Measurements from ENCODE around the gene TACC3. TPM values are rescaled to one million over a fixed set of nuclear protein-coding genes. Genes with fewer than 3 reads are reported as not detected.

The TACC3 gene
- total RNA-seq, 1 donor from 2014 or later, result 42.2 TPM

GRCh38 chr4:1741208-1741607, 19.9 kb downstream of the TACC3 start:
- Mint-ChIP-seq H3K9me3 (ENCODE audit: unreplicated experiment) (peaks cover 7% of the 10 kb centered on the region), H3K36me3 (ENCODE audit: low read depth, unreplicated experiment) (peaks cover 45% of the 10 kb centered on the region), H3K27me3 (ENCODE audit: unreplicated experiment) (peaks cover 10% of the 10 kb centered on the region)

GRCh38 chr4:1743551-1743950, 22.2 kb downstream of the TACC3 start:
- Mint-ChIP-seq H3K4me1 (ENCODE audit: unreplicated experiment) (no peaks in the 10 kb centered on the region), H3K4me3 (ENCODE audit: unreplicated experiment) (no peak overlapping the region), H3K36me3 (ENCODE audit: low read depth, unreplicated experiment) (peaks cover 24% of the 10 kb centered on the region), H3K27ac (ENCODE audit: unreplicated experiment) (no peak overlapping the region), H3K27me3 (ENCODE audit: unreplicated experiment) (peaks cover 10% of the 10 kb centered on the region), H3K9me3 (ENCODE audit: unreplicated experiment) (peaks cover 5% of the 10 kb centered on the region)
- DNase-seq (ENCODE audit: low spot score), result no peak
- no peak for TF ChIP-seq CTCF (IDR thresholded peaks at IDR 0.05; ENCODE audit: unreplicated experiment)

More at GRCh38 chr4:1741208-1741607, 19.9 kb downstream of the TACC3 start:
- TF ChIP-seq CTCF (IDR thresholded peaks at IDR 0.05; ENCODE audit: unreplicated experiment), result no peak
- no peak for DNase-seq (ENCODE audit: low spot score)
- Mint-ChIP-seq H3K4me3 (ENCODE audit: unreplicated experiment) (no peak overlapping the region), H3K27ac (ENCODE audit: unreplicated experiment) (no peak overlapping the region), H3K4me1 (ENCODE audit: unreplicated experiment) (no peaks in the 10 kb centered on the region)

- no peak for DNase-seq (ENCODE audit: low spot score)
- H3K4me3 Mint-ChIP-seq (ENCODE audit: unreplicated experiment), result no peak overlapping the region
- no peak overlapping the region for H3K27ac Mint-ChIP-seq (ENCODE audit: unreplicated experiment)
- H3K9me3 Mint-ChIP-seq (ENCODE audit: unreplicated experiment), result peaks cover under 1% of the 10 kb centered on the region
- peaks cover 6% of the 10 kb centered on the region for H3K27me3 Mint-ChIP-seq (ENCODE audit: unreplicated experiment)
- peaks cover 20% of the 10 kb centered on the region for H3K36me3 Mint-ChIP-seq (ENCODE audit: low read depth, unreplicated experiment)
- no peaks in the 10 kb centered on the region for H3K4me1 Mint-ChIP-seq (ENCODE audit: unreplicated experiment)
- TF ChIP-seq CTCF (IDR thresholded peaks at IDR 0.05; ENCODE audit: unreplicated experiment), result no peak
Measured at GRCh38 chr4:1743975-1744374, 22.7 kb downstream of the TACC3 start.

- Mint-ChIP-seq H3K4me3 (ENCODE audit: unreplicated experiment) (no peak overlapping the region), H3K4me1 (ENCODE audit: unreplicated experiment) (no peaks in the 10 kb centered on the region), H3K36me3 (ENCODE audit: low read depth, unreplicated experiment) (peaks cover 18% of the 10 kb centered on the region), H3K27me3 (ENCODE audit: unreplicated experiment) (peaks cover 6% of the 10 kb centered on the region), H3K27ac (ENCODE audit: unreplicated experiment) (no peak overlapping the region), H3K9me3 (ENCODE audit: unreplicated experiment) (no peaks in the 10 kb centered on the region)
- DNase-seq (ENCODE audit: low spot score), result no peak
- TF ChIP-seq CTCF (IDR thresholded peaks at IDR 0.05; ENCODE audit: unreplicated experiment), result no peak
Measured at GRCh38 chr4:1744552-1744951, 23.2 kb downstream of the TACC3 start.

GRCh38 chr4:1745165-1745564, 23.8 kb downstream of the TACC3 start:
- H3K9me3 Mint-ChIP-seq (ENCODE audit: unreplicated experiment), result no peaks in the 10 kb centered on the region

More at GRCh38 chr4:1745165-1745564, 23.8 kb downstream of the TACC3 start:
- no peak overlapping the region for H3K27ac Mint-ChIP-seq (ENCODE audit: unreplicated experiment)
- H3K27me3 Mint-ChIP-seq (ENCODE audit: unreplicated experiment), result peaks cover 6% of the 10 kb centered on the region
- H3K36me3 Mint-ChIP-seq (ENCODE audit: low read depth, unreplicated experiment), result peaks cover 18% of the 10 kb centered on the region
- DNase-seq (ENCODE audit: low spot score), result no peak
- no peak overlapping the region for H3K4me3 Mint-ChIP-seq (ENCODE audit: unreplicated experiment)
- TF ChIP-seq CTCF (IDR thresholded peaks at IDR 0.05; ENCODE audit: unreplicated experiment), result no peak
- no peaks in the 10 kb centered on the region for H3K4me1 Mint-ChIP-seq (ENCODE audit: unreplicated experiment)
